GM12878 (cell line): ENCODE results near the gene AP1M2. TPM values are rescaled to one million over a fixed set of nuclear protein-coding genes. Genes with fewer than 3 reads are reported as not detected.

ENCODE experiments used
- ATAC-seq: fragments of 200-7000 bp; cut with Tn5 transposase; 3 replicates; pipeline ENCODE4 v1.9.1; 2020; ENCODE audit warnings: mild to moderate bottlenecking, moderate library complexity
- BruUV-seq: library from RNA; stranded (reverse); fragments of 400-500 nt; replicated peaks from 2 replicates; lab custom pipeline; 2021; lab: Mats Ljungman, UMichigan
- CTCF ChIA-PET: fragments of 300-600 bp; sonication (Branson Sonifier 250); formaldehyde crosslinking; extraction: SDS; loops from one replicate; lab custom pipeline; 2021; ENCODE audit warnings: inconsistent platforms; lab: Yijun Ruan, JAX
- POLR2A ChIA-PET: fragments of 350-600 bp; formaldehyde crosslinking; extraction: SDS; loops from one replicate; lab custom pipeline; 2021; ENCODE audit warnings: inconsistent platforms; lab: Charles Lee
- RAD21 ChIA-PET: fragments of 300-600 bp; sonication (Branson Sonifier 250); formaldehyde crosslinking; loops from one replicate; lab custom pipeline; 2023; ENCODE audit warnings: antibody characterized with exemption; ENCODE audit not compliant: unreplicated experiment; lab: Charles Lee
- SMC1A ChIA-PET: fragments of 300-600 bp; sonication (Branson Sonifier 250); formaldehyde crosslinking; loops from one replicate; lab custom pipeline; 2023; ENCODE audit not compliant: unreplicated experiment, uncharacterized antibody; lab: Charles Lee
- DNase-seq: peaks from one replicate; pipeline ENCODE4 v3.0.0-alpha.2; 2011; ENCODE audit warnings: low read depth, low spot score
- FAIRE-seq: peaks from 3 replicates; lab custom pipeline; 2011; peaks lifted over from hg19 to GRCh38; lab: Jason Lieb, UNC
- H2AFZ ChIP-seq: 2 replicates; pipeline ENCODE4 v1.6.0; 2011; ENCODE audit warnings: low read depth, low read length, control low read depth; ENCODE audit not compliant: control insufficient read depth
- H3K27ac ChIP-seq: 2 replicates; pipeline ENCODE4 v1.5.1; 2011; ENCODE audit warnings: control low read depth; ENCODE audit not compliant: control insufficient read depth, insufficient read depth
- H3K27me3 ChIP-seq, 2 experiments: replicated peaks in 1 of 2; 2 replicates each; pipeline versions ENCODE4 v1.6.0 to v1.6.1; 2011; ENCODE audit warnings: low read length in 1 of 2; ENCODE audit not compliant: control insufficient read depth in 2 of 2, insufficient read depth in 2 of 2
- H3K36me3 ChIP-seq, 2 experiments: 2 replicates each; pipeline ENCODE4 v1.5.1; 2011; ENCODE audit warnings: low read length in 1 of 2; ENCODE audit not compliant: control insufficient read depth in 2 of 2, insufficient read depth in 2 of 2
- H3K4me1 ChIP-seq: 2 replicates; pipeline ENCODE4 v1.6.1; 2011; ENCODE audit warnings: mild to moderate bottlenecking, low read length, moderate library complexity, mixed read lengths; ENCODE audit not compliant: control insufficient read depth, insufficient read depth
- H3K4me2 ChIP-seq: 2 replicates; pipeline ENCODE4 v1.6.0; 2011; ENCODE audit warnings: control low read depth; ENCODE audit not compliant: control insufficient read depth, insufficient read depth
- H3K4me3 ChIP-seq: fragments of 200-600 bp; sonication (generic); 2 replicates; pipeline ENCODE4 v1.5.1; 2016
- H3K79me2 ChIP-seq: 2 replicates; pipeline ENCODE4 v1.6.0; 2011; ENCODE audit warnings: low read length; ENCODE audit not compliant: control insufficient read depth, insufficient read depth
- H3K9ac ChIP-seq: 2 replicates; pipeline ENCODE4 v1.8.0; 2011; ENCODE audit warnings: low read length, control low read depth, mixed read lengths; ENCODE audit not compliant: control insufficient read depth, insufficient read depth
- H3K9me3 ChIP-seq: replicated peaks from 3 replicates; pipeline ENCODE4 v1.5.1; 2011; ENCODE audit warnings: mild to moderate bottlenecking, low read length; ENCODE audit not compliant: control insufficient read depth, insufficient read depth
- H4K20me1 ChIP-seq: 2 replicates; pipeline ENCODE4 v1.6.0; 2011; ENCODE audit not compliant: control insufficient read depth, insufficient read depth
- BCL11A ChIP-seq: IDR thresholded peaks from 2 replicates; pipeline ENCODE4 v1.6.1; 2011; ENCODE audit warnings: low read depth, low read length
- BHLHE40 ChIP-seq, 2 experiments: fragments of 450-650 bp in 1 of 2; IDR thresholded peaks; 2 replicates each; pipeline ENCODE4 v1.6.1; 2011 to 2017; ENCODE audit warnings: low read depth in 2 of 2, borderline replicate concordance in 1 of 2, improper control_type of control experiment in 1 of 2, low read length in 1 of 2, mild to moderate bottlenecking in 1 of 2
- CBX3 ChIP-seq: fragments of 200-600 bp; sonication (generic); IDR thresholded peaks from 2 replicates; pipeline ENCODE4 v1.6.1; 2016; ENCODE audit warnings: low read depth, borderline replicate concordance
- CREM ChIP-seq: IDR thresholded peaks from 2 replicates; pipeline ENCODE4 v1.6.1; 2014; ENCODE audit warnings: antibody characterized with exemption, low read depth
- FOXK2 ChIP-seq: fragments of 450-650 bp; IDR thresholded peaks from 2 replicates; pipeline ENCODE4 v1.6.1; 2017; ENCODE audit warnings: mild to moderate bottlenecking, moderate library complexity
- GABPA ChIP-seq: IDR thresholded peaks from 2 replicates; pipeline ENCODE4 v1.6.1; 2014; ENCODE audit warnings: antibody characterized with exemption, low read depth, mild to moderate bottlenecking, inconsistent platforms
- MTA2 ChIP-seq: fragments of 450-650 bp; IDR thresholded peaks from 2 replicates; pipeline ENCODE4 v1.6.1; 2016; ENCODE audit warnings: low read depth, mild to moderate bottlenecking, moderate library complexity
- MYB ChIP-seq: fragments of 150-350 bp; IDR thresholded peaks from 2 replicates; pipeline ENCODE4 v1.6.1; 2014; ENCODE audit warnings: mild to moderate bottlenecking, low read depth, low read length, borderline replicate concordance
- RAD51 ChIP-seq: fragments of 450-650 bp; IDR thresholded peaks from 2 replicates; pipeline ENCODE4 v1.6.1; 2016; ENCODE audit warnings: moderate library complexity, mild to moderate bottlenecking, inconsistent platforms
- SIX5 ChIP-seq: IDR thresholded peaks from 2 replicates; pipeline ENCODE4 v1.6.1; 2011; ENCODE audit warnings: mild to moderate bottlenecking, low read depth, low read length, moderate library complexity; ENCODE audit not compliant: severe bottlenecking
- SMARCA5 ChIP-seq: fragments of 450-650 bp; IDR thresholded peaks from 2 replicates; pipeline ENCODE4 v1.6.1; 2017; ENCODE audit warnings: mild to moderate bottlenecking
- SREBF1 ChIP-seq: IDR thresholded peaks from 2 replicates; pipeline ENCODE4 v1.6.1; 2012; ENCODE audit warnings: mild to moderate bottlenecking, low read length
- SUPT20H ChIP-seq: IDR thresholded peaks from 2 replicates; pipeline ENCODE4 v1.6.1; 2011; ENCODE audit warnings: low read depth, mild to moderate bottlenecking, low read length, moderate library complexity, borderline replicate concordance; ENCODE audit not compliant: control insufficient read depth
- ZNF207 ChIP-seq: fragments of 450-650 bp; IDR thresholded peaks from 2 replicates; pipeline ENCODE4 v1.6.1; 2014; ENCODE audit warnings: antibody characterized with exemption, mild to moderate bottlenecking, borderline replicate concordance
- WGBS: methylation state at CpG from one replicate; pipeline ENCODE4 v1.1.6; 2016; ENCODE audit warnings: low lambda C conversion rate; ENCODE audit not compliant: insufficient replicate concordance, insufficient coverage; ENCODE audit errors: missing lambda C conversion rate; 5-methylcytosine and 5-hydroxymethylcytosine counted together
- in situ Hi-C: fragments of 300-500 bp; cut with MboI; formaldehyde crosslinking; loops from 9 replicates; pipeline ENCODE4 v1.14.3; 2018; ENCODE audit warnings: mixed read lengths
- intact Hi-C: fragments of 100-400 bp; cut with micrococcal nuclease; formaldehyde crosslinking; loops from one replicate; pipeline ENCODE4 v1.14.2; 2022; ENCODE audit not compliant: unreplicated experiment
- polyA plus RNA-seq, 11 experiments: library from polyadenylated mRNA; depleted of rRNA in 4 of 11; unstranded in 6 of 11; stranded (reverse) in 5 of 11; fragments of >200 nt; fragmentation: Nextera tagmentation in 4 of 11; fragmentation: Illumina TruSeq in 1 of 11; extraction: Ambion mirVana in 4 of 11; extraction: Trizol in 1 of 11; gene quantifications; 1 replicate in 1 of 11; 2 replicates in 10 of 11; pipeline versions ENCODE4 v1.2.1 to v1.2.3, GENCODE V29; 2011 to 2016; ENCODE audit warnings: inconsistent platforms in 2 of 11, missing spikeins in 2 of 11, low read depth in 1 of 11
- total RNA-seq, 4 experiments: library from RNA; depleted of rRNA in 3 of 4; stranded (reverse); fragments of >200 nt in 3 of 4; fragmentation: Illumina TruSeq in 1 of 4; extraction: Trizol in 1 of 4; gene quantifications; 2 replicates each; pipeline versions ENCODE4 v1.2.1 to v1.2.3, GENCODE V29; 2013 to 2021
- TF ChIP-seq, protein P1 (sequence below): IDR thresholded peaks from 2 replicates; pipeline ENCODE4 v1.6.1; 2012; ENCODE audit warnings: low read length, inconsistent platforms
- TF ChIP-seq, protein P2 (sequence below): fragments of 450-650 bp; formaldehyde crosslinking; IDR thresholded peaks from 2 replicates; pipeline ENCODE4 v1.4.0; 2022; ENCODE audit warnings: mild to moderate bottlenecking, moderate library complexity

AP1M2 gene
- total and polyA plus RNA-seq, 10 of the 15 experiments (the other 5 are each of a cell fraction or from before 2014, with no cell fraction given) = 0.72 TPM; not detected in 9

DNA sequence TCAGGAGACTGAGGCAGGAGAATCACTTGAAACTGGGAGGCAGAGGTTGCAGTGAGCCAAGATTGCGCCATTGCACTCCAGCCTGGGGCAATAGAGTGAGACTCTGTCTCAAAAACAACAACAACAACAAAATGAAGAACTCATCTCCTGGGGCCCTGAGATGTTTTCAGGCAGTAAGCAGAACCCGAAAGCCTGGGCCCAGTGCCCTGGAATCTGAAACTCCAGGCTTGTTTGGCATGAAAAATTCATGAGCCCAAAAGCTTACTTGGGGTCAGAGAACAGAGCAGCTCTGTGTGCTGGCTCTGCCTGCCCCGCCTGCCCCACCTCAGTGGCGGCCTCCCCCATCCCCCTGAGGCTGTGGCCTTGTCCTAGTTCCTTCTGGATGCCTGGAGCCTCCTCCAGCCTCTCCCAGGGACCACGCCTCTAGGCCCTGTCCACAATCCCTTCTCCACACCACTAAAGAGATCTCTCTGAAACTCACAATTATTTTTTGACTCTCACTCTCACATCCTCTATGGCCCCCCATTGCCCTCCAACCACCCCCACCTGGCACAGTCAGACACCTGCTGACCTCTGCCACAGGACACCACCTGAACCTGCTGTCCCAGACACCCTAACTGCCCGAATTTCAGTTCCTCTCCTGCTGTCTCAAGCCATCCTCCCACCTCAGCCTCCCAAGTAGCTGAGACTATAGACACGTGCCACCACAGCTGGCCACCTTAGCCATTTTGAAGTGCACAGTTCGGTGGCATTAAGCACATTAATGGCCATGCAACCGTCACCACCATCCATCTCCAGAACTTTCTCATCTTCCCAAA, 6.9 kb upstream of the AP1M2 start:
- Histone ChIP-seq H3K9ac (no peak overlapping the region), H3K4me3 (no peak overlapping the region), H3K27ac (no peak overlapping the region), H3K4me1 (peaks cover 33% of the 10 kb centered on the region), H3K27me3 (no peaks in the 10 kb centered on the region), H2AFZ (peak overlapping the region; percentile 16; the same call in 1 of the 2 replicates), H4K20me1 (no peaks in the 10 kb centered on the region), H3K36me3 (no peaks in the 10 kb centered on the region), H3K79me2 (no peaks in the 10 kb centered on the region), H3K4me2 (peak overlapping the region; percentile 21; the same call in 1 of the 2 replicates), H3K9me3 (no peaks in the 10 kb centered on the region)
- intact Hi-C loops = no loop called here
- in situ Hi-C loops = no loop called here
- FAIRE-seq (peak; percentile 84), ATAC-seq (peak; percentile 84), DNase-seq (peak; percentile 72)
- RAD21 ChIA-PET = interaction anchor here (1.0 to 4.1 kb wide), 7 partner anchors 8 to 324 kb away, joined by 4 to 32 read pairs (median 7); partner anchors contain the start of genes ICAM1 and QTRT1
- 47% methylated on average over 9 of the region's 9 CpGs for WGBS
- BruUV-seq = no TSS peak
- POLR2A ChIA-PET = interaction anchor here (0.9 to 3.9 kb wide), 4 partner anchors 10 to 51 kb away, joined by 3 to 43 read pairs (median 4); no protein-coding TSS in a partner anchor
- SMC1A ChIA-PET = interaction anchor here (0.7 to 3.7 kb wide), 5 partner anchors 11 to 51 kb away, joined by 3 to 34 read pairs (median 16); partner anchors contain the start of gene KRI1
- CTCF ChIA-PET = interaction anchor here (1.0 to 5.3 kb wide), 5 partner anchors 9 to 105 kb away, joined by 3 to 38 read pairs (median 4); no protein-coding TSS in a partner anchor
- TF ChIP-seq RAD51 (peak; percentile 74), SREBF1 (no peak), MTA2 (peak; percentile 83), ZNF207 (no peak), SIX5 (no peak), BHLHE40 (IDR thresholded peaks at IDR 0.05; ENCODE audit: borderline replicate concordance in 1 of 2, low read depth in 2 of 2, low read length in 1 of 2) (peak; percentile 91 to 94), MYB (no peak), CREM (no peak), SMARCA5 (0 out of 2 replicates have a peak, but pooled peaks have one; percentile 48), CBX3 (no peak), FOXK2 (no peak), SUPT20H (no peak), GABPA (no peak), BCL11A (0 out of 2 replicates have a peak, but pooled peaks have one; percentile 31)
- TF ChIP-seq, protein P1, sequence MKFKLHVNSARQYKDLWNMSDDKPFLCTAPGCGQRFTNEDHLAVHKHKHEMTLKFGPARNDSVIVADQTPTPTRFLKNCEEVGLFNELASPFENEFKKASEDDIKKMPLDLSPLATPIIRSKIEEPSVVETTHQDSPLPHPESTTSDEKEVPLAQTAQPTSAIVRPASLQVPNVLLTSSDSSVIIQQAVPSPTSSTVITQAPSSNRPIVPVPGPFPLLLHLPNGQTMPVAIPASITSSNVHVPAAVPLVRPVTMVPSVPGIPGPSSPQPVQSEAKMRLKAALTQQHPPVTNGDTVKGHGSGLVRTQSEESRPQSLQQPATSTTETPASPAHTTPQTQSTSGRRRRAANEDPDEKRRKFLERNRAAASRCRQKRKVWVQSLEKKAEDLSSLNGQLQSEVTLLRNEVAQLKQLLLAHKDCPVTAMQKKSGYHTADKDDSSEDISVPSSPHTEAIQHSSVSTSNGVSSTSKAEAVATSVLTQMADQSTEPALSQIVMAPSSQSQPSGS = no peak
- TF ChIP-seq, protein P2, sequence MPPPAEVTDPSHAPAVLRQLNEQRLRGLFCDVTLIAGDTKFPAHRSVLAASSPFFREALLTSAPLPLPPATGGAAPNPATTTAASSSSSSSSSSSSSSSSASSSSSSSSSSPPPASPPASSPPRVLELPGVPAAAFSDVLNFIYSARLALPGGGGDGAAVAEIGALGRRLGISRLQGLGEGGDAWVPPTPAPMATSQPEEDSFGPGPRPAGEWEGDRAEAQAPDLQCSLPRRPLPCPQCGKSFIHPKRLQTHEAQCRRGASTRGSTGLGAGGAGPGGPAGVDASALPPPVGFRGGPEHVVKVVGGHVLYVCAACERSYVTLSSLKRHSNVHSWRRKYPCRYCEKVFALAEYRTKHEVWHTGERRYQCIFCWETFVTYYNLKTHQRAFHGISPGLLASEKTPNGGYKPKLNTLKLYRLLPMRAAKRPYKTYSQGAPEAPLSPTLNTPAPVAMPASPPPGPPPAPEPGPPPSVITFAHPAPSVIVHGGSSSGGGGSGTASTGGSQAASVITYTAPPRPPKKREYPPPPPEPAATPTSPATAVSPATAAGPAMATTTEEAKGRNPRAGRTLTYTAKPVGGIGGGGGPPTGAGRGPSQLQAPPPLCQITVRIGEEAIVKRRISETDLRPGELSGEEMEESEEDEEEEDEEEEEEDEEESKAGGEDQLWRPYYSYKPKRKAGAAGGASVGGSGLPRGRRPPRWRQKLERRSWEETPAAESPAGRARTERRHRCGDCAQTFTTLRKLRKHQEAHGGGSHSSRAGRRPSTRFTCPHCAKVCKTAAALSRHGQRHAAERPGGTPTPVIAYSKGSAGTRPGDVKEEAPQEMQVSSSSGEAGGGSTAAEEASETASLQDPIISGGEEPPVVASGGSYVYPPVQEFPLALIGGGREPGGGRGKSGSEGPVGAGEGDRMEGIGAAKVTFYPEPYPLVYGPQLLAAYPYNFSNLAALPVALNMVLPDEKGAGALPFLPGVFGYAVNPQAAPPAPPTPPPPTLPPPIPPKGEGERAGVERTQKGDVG (CRISPR knock-in tag) = no peak
